PC-9 (cell line): Measurements from ENCODE around the gene NT5M. TPM values are rescaled to one million over a fixed set of nuclear protein-coding genes. Genes with fewer than 3 reads are reported as not detected.

Experiments used
- BruUV-seq: library from RNA; stranded (reverse); fragments of 400-500 nt; replicated peaks from 2 replicates; lab custom pipeline; 2021; lab: Mats Ljungman, UMichigan
- CTCF ChIA-PET: fragments of 300-600 bp; sonication (Branson Sonifier 250); formaldehyde crosslinking; loops from one replicate; lab custom pipeline; 2022; ENCODE audit warnings: antibody characterized with exemption; lab: Charles Lee
- POLR2A ChIA-PET: fragments of 300-600 bp; sonication (Branson Sonifier 250); formaldehyde crosslinking; loops from one replicate; lab custom pipeline; 2022; ENCODE audit warnings: antibody characterized with exemption; ENCODE audit not compliant: unreplicated experiment; lab: Charles Lee
- DNase-seq, 2 experiments: peaks; one replicate each; pipeline versions ENCODE4 v3.0.0 to v3.0.0-alpha.2; 2015 to 2022; ENCODE audit warnings: mixed read lengths in 1 of 2
- H2AFZ ChIP-seq: fragments of 200-600 bp; sonication (generic); 2 replicates; pipeline ENCODE4 v1.8.1; 2017; ENCODE audit warnings: antibody characterized with exemption
- H3F3A ChIP-seq: fragments of 200-600 bp; sonication (generic); 2 replicates; pipeline ENCODE4 v1.8.1; 2017; ENCODE audit warnings: antibody characterized with exemption, mild to moderate bottlenecking, low read depth; ENCODE audit not compliant: insufficient read depth
- H3K27ac ChIP-seq: fragments of 200-600 bp; sonication (generic); 2 replicates; pipeline ENCODE4 v1.6.1; 2016; ENCODE audit warnings: mixed run types
- H3K27me3 ChIP-seq: fragments of 200-600 bp; sonication (generic); 2 replicates; pipeline ENCODE4 v1.6.1; 2016; ENCODE audit warnings: low read depth, mixed run types; ENCODE audit not compliant: insufficient read depth
- H3K36me3 ChIP-seq: fragments of 200-600 bp; sonication (generic); 2 replicates; pipeline ENCODE4 v1.6.1; 2016; ENCODE audit warnings: low read depth, mixed run types
- H3K4me1 ChIP-seq: fragments of 200-600 bp; sonication (generic); replicated peaks from 2 replicates; pipeline ENCODE4 v1.6.1; 2016; ENCODE audit warnings: mixed run types; ENCODE audit not compliant: insufficient read depth
- H3K4me2 ChIP-seq: fragments of 200-600 bp; sonication (generic); 2 replicates; pipeline ENCODE4 v1.6.1; 2017; ENCODE audit warnings: mixed run types
- H3K4me3 ChIP-seq: fragments of 200-600 bp; sonication (generic); 2 replicates; pipeline ENCODE4 v1.6.1; 2016; ENCODE audit warnings: mixed run types
- H3K79me2 ChIP-seq: fragments of 200-600 bp; sonication (generic); 2 replicates; pipeline ENCODE4 v1.6.1; 2017; ENCODE audit warnings: low read depth, mixed run types
- H3K9me2 ChIP-seq: fragments of 200-600 bp; sonication (generic); 2 replicates; pipeline ENCODE4 v1.8.1; 2017; ENCODE audit warnings: mild to moderate bottlenecking; ENCODE audit not compliant: insufficient read depth
- H3K9me3 ChIP-seq: fragments of 200-600 bp; sonication (generic); 2 replicates; pipeline ENCODE4 v1.8.1; 2016; ENCODE audit warnings: low read depth; ENCODE audit not compliant: insufficient read depth
- H4K20me1 ChIP-seq: fragments of 200-600 bp; sonication (generic); 2 replicates; pipeline ENCODE4 v1.8.1; 2017; ENCODE audit not compliant: insufficient read depth
- EZH2 ChIP-seq: fragments of 200-600 bp; sonication (generic); IDR thresholded peaks from 2 replicates; pipeline ENCODE4 v1.8.0; 2017; ENCODE audit warnings: antibody characterized with exemption, low read depth
- intact Hi-C: fragments of 100-400 bp; cut with micrococcal nuclease; formaldehyde crosslinking; loops from one replicate; pipeline ENCODE4 v1.10.0; 2022; ENCODE audit not compliant: unreplicated experiment
- total RNA-seq: library from RNA; stranded (reverse); gene quantifications from 2 replicates; pipeline ENCODE4 v1.2.3, GENCODE V29; 2021
- TF ChIP-seq, protein P1 (sequence below): fragments of 200-600 bp; sonication (generic); conservative IDR thresholded peaks from 2 replicates; pipeline ENCODE4 v1.6.1; 2017; ENCODE audit warnings: mixed run types, antibody characterized with exemption, mild to moderate bottlenecking, moderate library complexity

Gene NT5M
- total RNA-seq, 1 experiment from 2014 or later, result 6.2 TPM

DNA sequence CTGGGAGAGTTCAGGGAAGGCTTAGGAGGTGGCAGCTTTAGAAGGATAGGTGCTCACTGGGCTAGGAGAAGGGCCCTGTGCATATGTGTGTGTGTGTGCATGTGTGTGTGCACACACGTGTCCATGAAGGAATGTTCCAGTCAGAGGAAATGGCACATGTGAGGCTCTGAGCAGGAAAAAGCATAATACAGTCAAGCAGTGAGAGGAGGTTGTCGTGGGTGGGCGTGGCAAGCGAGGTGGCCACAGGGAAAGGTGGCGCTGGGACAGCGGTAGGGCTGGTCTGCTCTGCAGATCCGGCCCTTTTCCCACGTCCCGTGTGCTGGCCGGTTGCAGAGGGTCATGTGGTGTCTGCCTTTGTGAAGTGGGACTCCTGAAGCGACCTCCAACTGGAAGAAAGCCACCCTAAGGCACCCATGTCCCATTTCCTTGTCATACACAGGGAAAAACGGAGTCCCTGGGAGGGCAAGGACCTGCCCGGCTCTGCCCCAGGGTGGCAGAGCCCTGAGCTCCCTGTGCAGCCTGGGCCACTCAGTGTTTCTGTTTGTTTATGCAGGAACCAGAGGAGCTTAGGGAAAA, 40.1 kb downstream of the NT5M start:
- 0 out of 2 replicates have a peak, but pooled peaks cover 2% of the 10 kb centered on the region for H3K27me3 ChIP-seq
- H3K9me3 ChIP-seq, result no peaks in the 10 kb centered on the region
- ChIA-PET POLR2A (no interaction called here), CTCF (no interaction called here)
- H3F3A ChIP-seq, result no peaks in the 10 kb centered on the region
- H3K4me1 ChIP-seq, result no peaks in the 10 kb centered on the region
- no peak overlapping the region for H3K4me2 ChIP-seq
- intact Hi-C loops, result no loop called here
- no peak overlapping the region for H3K4me3 ChIP-seq
- H2AFZ ChIP-seq, result no peak overlapping the region
- no peaks in the 10 kb centered on the region for H3K79me2 ChIP-seq
- no TSS peak for BruUV-seq
- H4K20me1 ChIP-seq, result no peaks in the 10 kb centered on the region
- TF ChIP-seq EZH2, result no peak
- TF ChIP-seq, protein P1, sequence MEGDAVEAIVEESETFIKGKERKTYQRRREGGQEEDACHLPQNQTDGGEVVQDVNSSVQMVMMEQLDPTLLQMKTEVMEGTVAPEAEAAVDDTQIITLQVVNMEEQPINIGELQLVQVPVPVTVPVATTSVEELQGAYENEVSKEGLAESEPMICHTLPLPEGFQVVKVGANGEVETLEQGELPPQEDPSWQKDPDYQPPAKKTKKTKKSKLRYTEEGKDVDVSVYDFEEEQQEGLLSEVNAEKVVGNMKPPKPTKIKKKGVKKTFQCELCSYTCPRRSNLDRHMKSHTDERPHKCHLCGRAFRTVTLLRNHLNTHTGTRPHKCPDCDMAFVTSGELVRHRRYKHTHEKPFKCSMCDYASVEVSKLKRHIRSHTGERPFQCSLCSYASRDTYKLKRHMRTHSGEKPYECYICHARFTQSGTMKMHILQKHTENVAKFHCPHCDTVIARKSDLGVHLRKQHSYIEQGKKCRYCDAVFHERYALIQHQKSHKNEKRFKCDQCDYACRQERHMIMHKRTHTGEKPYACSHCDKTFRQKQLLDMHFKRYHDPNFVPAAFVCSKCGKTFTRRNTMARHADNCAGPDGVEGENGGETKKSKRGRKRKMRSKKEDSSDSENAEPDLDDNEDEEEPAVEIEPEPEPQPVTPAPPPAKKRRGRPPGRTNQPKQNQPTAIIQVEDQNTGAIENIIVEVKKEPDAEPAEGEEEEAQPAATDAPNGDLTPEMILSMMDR, result no peak
- no peak overlapping the region for H3K27ac ChIP-seq
- H3K36me3 ChIP-seq, result no peaks in the 10 kb centered on the region
- DNase-seq, result no peak
- no peaks in the 10 kb centered on the region for H3K9me2 ChIP-seq

DNA sequence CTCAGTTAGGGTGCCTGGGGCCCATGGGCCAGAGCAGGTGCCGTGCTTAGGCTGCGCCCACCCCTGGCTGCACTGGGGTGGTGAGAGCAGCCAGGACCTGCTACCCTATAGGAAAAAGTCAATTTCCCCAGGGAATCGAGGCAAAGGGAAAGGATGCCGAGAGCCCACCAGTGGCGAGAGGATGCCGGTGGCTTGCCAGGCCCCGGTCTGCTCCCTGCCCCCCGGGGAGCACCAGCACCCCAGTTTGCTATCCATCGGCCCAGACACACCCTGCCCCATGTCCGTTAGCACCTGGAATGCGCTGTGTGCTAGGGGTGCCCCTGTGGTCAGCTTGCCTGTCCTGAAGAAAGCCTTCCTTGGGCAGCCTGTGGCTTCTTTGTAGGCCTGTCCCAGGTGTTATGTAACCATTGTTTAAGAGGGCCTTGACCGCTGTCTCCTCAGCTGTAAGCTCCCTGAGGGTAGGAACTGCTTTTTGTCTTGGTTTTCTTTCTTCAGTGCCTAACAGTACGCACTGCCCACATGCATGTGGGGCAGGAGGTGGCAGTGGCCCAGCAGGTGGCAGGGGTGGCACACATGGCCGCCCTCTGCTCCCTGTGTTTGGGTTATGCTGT, 40.8 kb downstream of the NT5M start:
- no peaks in the 10 kb centered on the region for H3K79me2 ChIP-seq
- H2AFZ ChIP-seq, result no peak overlapping the region
- no peaks in the 10 kb centered on the region for H3K9me3 ChIP-seq
- H3K4me1 ChIP-seq, result no peaks in the 10 kb centered on the region
- H3K9me2 ChIP-seq, result no peaks in the 10 kb centered on the region
- intact Hi-C loops, result no loop called here
- no peaks in the 10 kb centered on the region for H4K20me1 ChIP-seq
- BruUV-seq, result no TSS peak
- H3K4me3 ChIP-seq, result no peak overlapping the region
- H3K27ac ChIP-seq, result no peak overlapping the region
- TF ChIP-seq EZH2, result no peak
- TF ChIP-seq, protein P1, result no peak
- no peaks in the 10 kb centered on the region for H3F3A ChIP-seq
- H3K4me2 ChIP-seq, result no peak overlapping the region
- CTCF ChIA-PET, result no interaction called here
- POLR2A ChIA-PET, result no interaction called here
- no peak for DNase-seq
- H3K27me3 ChIP-seq, result 0 out of 2 replicates have a peak, but pooled peaks cover 5% of the 10 kb centered on the region
- no peaks in the 10 kb centered on the region for H3K36me3 ChIP-seq

DNA sequence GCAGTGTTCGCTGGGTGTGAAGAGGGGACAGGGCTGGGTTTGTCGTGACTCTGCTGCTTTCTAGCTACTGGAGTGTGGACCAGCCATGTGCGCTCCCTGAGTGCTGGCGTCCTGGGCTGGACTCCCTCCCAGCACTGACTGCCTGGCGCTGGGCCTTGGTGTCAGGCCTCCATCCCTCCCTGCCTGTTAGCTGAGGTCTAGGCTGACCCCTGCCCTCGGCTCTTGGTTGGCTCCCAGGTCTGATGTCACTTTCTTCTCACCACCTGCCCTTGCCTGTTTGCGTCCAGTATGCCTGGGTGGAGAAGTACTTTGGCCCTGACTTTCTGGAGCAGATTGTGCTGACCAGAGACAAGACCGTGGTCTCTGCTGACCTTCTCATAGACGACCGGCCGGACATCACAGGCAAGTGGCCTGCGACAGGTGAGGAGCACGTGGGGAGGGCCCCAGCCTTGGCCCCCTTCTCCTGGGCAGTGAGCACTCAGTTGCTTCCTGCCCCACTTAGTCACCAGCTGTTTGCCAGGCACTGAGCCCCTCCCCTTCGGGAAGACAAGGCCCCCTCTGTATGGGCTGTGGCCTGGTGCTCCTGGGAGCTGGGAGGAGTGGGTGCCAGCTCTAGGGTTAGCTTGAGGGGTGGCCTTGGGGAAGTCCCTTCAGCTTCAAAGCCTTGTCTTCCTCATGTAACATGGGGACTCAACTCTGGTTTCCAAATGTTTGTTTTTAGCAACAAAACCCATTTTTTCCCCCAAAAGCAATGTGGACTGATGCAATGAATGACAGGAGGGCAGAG, 41.5 kb downstream of the NT5M start:
- Histone ChIP-seq H3K27ac (no peak overlapping the region), H3K9me2 (no peaks in the 10 kb centered on the region), H3K4me2 (no peak overlapping the region), H3F3A (no peaks in the 10 kb centered on the region), H3K27me3 (0 out of 2 replicates have a peak, but pooled peaks cover 5% of the 10 kb centered on the region), H3K9me3 (no peaks in the 10 kb centered on the region), H4K20me1 (no peaks in the 10 kb centered on the region), H3K4me3 (no peak overlapping the region), H3K36me3 (no peaks in the 10 kb centered on the region), H3K4me1 (no peaks in the 10 kb centered on the region), H2AFZ (no peak overlapping the region), H3K79me2 (no peaks in the 10 kb centered on the region)
- no TSS peak for BruUV-seq
- ChIA-PET POLR2A (no interaction called here), CTCF (no interaction called here)
- TF ChIP-seq, protein P1, result no peak
- TF ChIP-seq EZH2, result no peak
- intact Hi-C loops, result no loop called here
- no peak for DNase-seq
